ENCODE results near the gene CUX1.

CUX1 gene

GRCh38 chr7:102054158-102054557 is 236.7 kb downstream of the CUX1 start:
- H3K4me1 ChIP-seq (ENCODE audit: insufficient read depth, poor library complexity, severe bottlenecking) = peaks cover 4% of the 10 kb centered on the region
- no peak overlapping the region for H3K4me3 ChIP-seq (ENCODE audit: severe bottlenecking)
- no peaks in the 10 kb centered on the region for H3K9me3 ChIP-seq (ENCODE audit: severe bottlenecking)
- ATAC-seq (ENCODE audit: low read depth) (no peak), DNase-seq (ENCODE audit: low spot score) (no peak)
- no peaks in the 10 kb centered on the region for H3K27me3 ChIP-seq (ENCODE audit: insufficient read depth, poor library complexity, severe bottlenecking)
- H3K27ac ChIP-seq (ENCODE audit: poor library complexity, severe bottlenecking) = no peak overlapping the region
- no peak for TF ChIP-seq CTCF (IDR thresholded peaks at IDR 0.05; ENCODE audit: poor library complexity, severe bottlenecking)
- no peaks in the 10 kb centered on the region for H3K36me3 ChIP-seq (ENCODE audit: low read depth)

- TF ChIP-seq CTCF (IDR thresholded peaks at IDR 0.05; ENCODE audit: poor library complexity, severe bottlenecking) = no peak
- no peak for ATAC-seq (ENCODE audit: low read depth)
- Histone ChIP-seq H3K36me3 (ENCODE audit: low read depth) (no peaks in the 10 kb centered on the region), H3K4me1 (ENCODE audit: insufficient read depth, poor library complexity, severe bottlenecking) (peaks cover 4% of the 10 kb centered on the region), H3K27ac (ENCODE audit: poor library complexity, severe bottlenecking) (no peak overlapping the region), H3K4me3 (ENCODE audit: severe bottlenecking) (no peak overlapping the region), H3K27me3 (ENCODE audit: insufficient read depth, poor library complexity, severe bottlenecking) (no peaks in the 10 kb centered on the region), H3K9me3 (ENCODE audit: severe bottlenecking) (no peaks in the 10 kb centered on the region)
- no peak for DNase-seq (ENCODE audit: low spot score)
Measured at GRCh38 chr7:102055181-102055976, 238.0 kb downstream of the CUX1 start.

GRCh38 chr7:102059524-102059923 is 242.1 kb downstream of the CUX1 start:
- no peak for TF ChIP-seq CTCF (IDR thresholded peaks at IDR 0.05; ENCODE audit: poor library complexity, severe bottlenecking)
- Histone ChIP-seq H3K4me3 (ENCODE audit: severe bottlenecking) (no peak overlapping the region), H3K27me3 (ENCODE audit: insufficient read depth, poor library complexity, severe bottlenecking) (no peaks in the 10 kb centered on the region), H3K4me1 (ENCODE audit: insufficient read depth, poor library complexity, severe bottlenecking) (peaks cover 17% of the 10 kb centered on the region), H3K36me3 (ENCODE audit: low read depth) (no peaks in the 10 kb centered on the region), H3K9me3 (ENCODE audit: severe bottlenecking) (no peaks in the 10 kb centered on the region), H3K27ac (ENCODE audit: poor library complexity, severe bottlenecking) (no peak overlapping the region)
- no peak for DNase-seq (ENCODE audit: low spot score)
- ATAC-seq (ENCODE audit: low read depth) = no peak

- no peak for ATAC-seq (ENCODE audit: low read depth)
- H3K4me3 ChIP-seq (ENCODE audit: severe bottlenecking) = no peak overlapping the region
- no peak overlapping the region for H3K27ac ChIP-seq (ENCODE audit: poor library complexity, severe bottlenecking)
- no peak for DNase-seq (ENCODE audit: low spot score)
- H3K27me3 ChIP-seq (ENCODE audit: insufficient read depth, poor library complexity, severe bottlenecking) = no peaks in the 10 kb centered on the region
- no peak for TF ChIP-seq CTCF (IDR thresholded peaks at IDR 0.05; ENCODE audit: poor library complexity, severe bottlenecking)
- H3K9me3 ChIP-seq (ENCODE audit: severe bottlenecking) = no peaks in the 10 kb centered on the region
- H3K36me3 ChIP-seq (ENCODE audit: low read depth) = no peaks in the 10 kb centered on the region
- H3K4me1 ChIP-seq (ENCODE audit: insufficient read depth, poor library complexity, severe bottlenecking) = peaks cover 22% of the 10 kb centered on the region
Measured at GRCh38 chr7:102061354-102061945, 244.0 kb downstream of the CUX1 start.

- no peak for DNase-seq (ENCODE audit: low spot score)
- Histone ChIP-seq H3K9me3 (ENCODE audit: severe bottlenecking) (no peaks in the 10 kb centered on the region), H3K36me3 (ENCODE audit: low read depth) (no peaks in the 10 kb centered on the region), H3K27me3 (ENCODE audit: insufficient read depth, poor library complexity, severe bottlenecking) (no peaks in the 10 kb centered on the region), H3K4me1 (ENCODE audit: insufficient read depth, poor library complexity, severe bottlenecking) (peaks cover 22% of the 10 kb centered on the region), H3K27ac (ENCODE audit: poor library complexity, severe bottlenecking) (no peak overlapping the region), H3K4me3 (ENCODE audit: severe bottlenecking) (no peak overlapping the region)
- TF ChIP-seq CTCF (IDR thresholded peaks at IDR 0.05; ENCODE audit: poor library complexity, severe bottlenecking) = no peak
- ATAC-seq (ENCODE audit: low read depth) = no peak
Measured at GRCh38 chr7:102061981-102062390, 244.6 kb downstream of the CUX1 start.

All from RWPE2 (cell line).